HEK293T (cell line): ENCODE data around the gene APBA2.

Experiments
- CTCF ChIA-PET: fragments of 350-600 bp; formaldehyde crosslinking; extraction: SDS; loops from one replicate; lab custom pipeline; 2021; ENCODE audit warnings: antibody characterized with exemption, inconsistent platforms; lab: Yijun Ruan, JAX
- POLR2A ChIA-PET: fragments of 350-600 bp; formaldehyde crosslinking; extraction: SDS; loops from one replicate; lab custom pipeline; 2020; ENCODE audit warnings: antibody characterized with exemption, inconsistent platforms; lab: Yijun Ruan, JAX
- DNase-seq: peaks from one replicate; pipeline ENCODE4 v3.0.0; 2012; ENCODE audit warnings: mixed read lengths; ENCODE audit errors: extremely low spot score
- ARNT ChIP-seq: fragments of 450-650 bp; IDR thresholded peaks from 2 replicates; pipeline ENCODE4 v1.6.1; 2017; ENCODE audit warnings: mild to moderate bottlenecking
- BHLHE40 ChIP-seq: fragments of 450-650 bp; IDR thresholded peaks from 2 replicates; pipeline ENCODE4 v1.6.1; 2016; ENCODE audit warnings: mild to moderate bottlenecking, moderate library complexity, borderline replicate concordance
- CTBP1 ChIP-seq: fragments of 450-650 bp; IDR thresholded peaks from 2 replicates; pipeline ENCODE4 v1.6.1; 2016; ENCODE audit warnings: borderline replicate concordance
- ELF4 ChIP-seq: fragments of 450-650 bp; IDR thresholded peaks from 2 replicates; pipeline ENCODE4 v1.6.1; 2017; ENCODE audit warnings: antibody characterized with exemption
- FOXA1 ChIP-seq: fragments of 450-650 bp; IDR thresholded peaks from 2 replicates; pipeline ENCODE4 v1.6.1; 2016; ENCODE audit warnings: mild to moderate bottlenecking
- FOXK2 ChIP-seq: fragments of 450-650 bp; IDR thresholded peaks from 2 replicates; pipeline ENCODE4 v1.6.1; 2016; ENCODE audit warnings: mild to moderate bottlenecking
- FOXM1 ChIP-seq: fragments of 450-650 bp; IDR thresholded peaks from 2 replicates; pipeline ENCODE4 v1.6.1; 2017; ENCODE audit warnings: mild to moderate bottlenecking, borderline replicate concordance
- HDGF ChIP-seq: fragments of 450-650 bp; IDR thresholded peaks from 2 replicates; pipeline ENCODE4 v1.6.1; 2017; ENCODE audit warnings: antibody characterized with exemption, borderline replicate concordance
- L3MBTL2 ChIP-seq: fragments of 450-650 bp; conservative IDR thresholded peaks from 2 replicates; pipeline ENCODE4 v1.6.1; 2016; ENCODE audit warnings: mild to moderate bottlenecking
- LEF1 ChIP-seq: fragments of 450-650 bp; IDR thresholded peaks from 2 replicates; pipeline ENCODE4 v1.6.1; 2017; ENCODE audit warnings: mild to moderate bottlenecking, borderline replicate concordance
- NFRKB ChIP-seq: fragments of 450-650 bp; IDR thresholded peaks from 2 replicates; pipeline ENCODE4 v1.6.1; 2016; ENCODE audit warnings: mild to moderate bottlenecking, moderate library complexity
- PKNOX1 ChIP-seq: fragments of 450-650 bp; IDR thresholded peaks from 2 replicates; pipeline ENCODE4 v1.6.1; 2016
- SP1 ChIP-seq: fragments of 450-650 bp; IDR thresholded peaks from 2 replicates; pipeline ENCODE4 v1.6.1; 2017
- SUZ12 ChIP-seq: fragments of 450-650 bp; IDR thresholded peaks from 2 replicates; pipeline ENCODE4 v1.6.1; 2016; ENCODE audit warnings: mild to moderate bottlenecking
- TARDBP ChIP-seq: fragments of 450-650 bp; IDR thresholded peaks from 2 replicates; pipeline ENCODE4 v1.6.1; 2016
- ZNF384 ChIP-seq: fragments of 450-650 bp; IDR thresholded peaks from 2 replicates; pipeline ENCODE4 v1.6.1; 2016

APBA2 gene

GRCh38 chr15:28907338-28907960, 21.7 kb downstream of the APBA2 start:
- POLR2A ChIA-PET = no interaction called here
- CTCF ChIA-PET = no interaction called here
- TF ChIP-seq PKNOX1 (no peak), TARDBP (no peak), ZNF384 (no peak), SUZ12 (no peak), FOXM1 (no peak), L3MBTL2 (no peak), FOXA1 (no peak)
- DNase-seq = no peak

- ChIA-PET CTCF (no interaction called here), POLR2A (no interaction called here)
- no peak for DNase-seq
- TF ChIP-seq PKNOX1 (no peak), HDGF (no peak), FOXA1 (no peak), BHLHE40 (no peak)
Observed at GRCh38 chr15:28909958-28910500, 24.3 kb downstream of the APBA2 start.

GRCh38 chr15:28911310-28911931, 25.6 kb downstream of the APBA2 start:
- no peak for DNase-seq
- POLR2A ChIA-PET = interaction anchor here (1.1 kb wide), 1 partner anchor 26 kb away, joined by 6 read pairs; the partner anchor contains the start of gene APBA2
- CTCF ChIA-PET = no interaction called here
- no peak for TF ChIP-seq ELF4
- TF ChIP-seq L3MBTL2 = no peak
- no peak for TF ChIP-seq FOXK2
- TF ChIP-seq LEF1 = no peak
- TF ChIP-seq FOXA1 = no peak
- no peak for TF ChIP-seq TARDBP
- TF ChIP-seq SP1 = no peak
- TF ChIP-seq SUZ12 = no peak

GRCh38 chr15:28912422-28912821, 26.6 kb downstream of the APBA2 start:
- DNase-seq = no peak
- ChIA-PET POLR2A (no interaction called here), CTCF (interaction anchor here (0.9 to 1.2 kb wide), 2 partner anchors 9 kb away, joined by 3 to 5 read pairs; no protein-coding TSS in a partner anchor)
- TF ChIP-seq SUZ12 (no peak), FOXK2 (no peak), FOXA1 (no peak), FOXM1 (no peak), ARNT (no peak), ZNF384 (no peak), L3MBTL2 (no peak), TARDBP (no peak), PKNOX1 (no peak), NFRKB (no peak), HDGF (no peak), BHLHE40 (no peak), SP1 (no peak), ELF4 (no peak), CTBP1 (no peak), LEF1 (no peak)

GRCh38 chr15:28913171-28913765, 27.5 kb downstream of the APBA2 start:
- POLR2A ChIA-PET = no interaction called here
- TF ChIP-seq FOXM1 = no peak
- CTCF ChIA-PET = interaction anchor here (1.2 kb wide), 1 partner anchor 8 kb away, joined by 5 read pairs; no protein-coding TSS in a partner anchor
- DNase-seq = no peak

GRCh38 chr15:28914046-28914445, 28.3 kb downstream of the APBA2 start:
- no peak for TF ChIP-seq CTBP1
- no peak for TF ChIP-seq TARDBP
- no peak for TF ChIP-seq BHLHE40
- no peak for TF ChIP-seq LEF1
- TF ChIP-seq FOXM1 = no peak
- TF ChIP-seq NFRKB = no peak
- TF ChIP-seq L3MBTL2 = no peak
- TF ChIP-seq FOXA1 = no peak
- TF ChIP-seq ZNF384 = no peak
- no peak for TF ChIP-seq ELF4
- ChIA-PET CTCF (no interaction called here), POLR2A (no interaction called here)
- DNase-seq = no peak
